Measurements from ENCODE around the gene CASP10. TPM values are rescaled to one million over a fixed set of nuclear protein-coding genes. Genes with fewer than 3 reads are reported as not detected.

Gene CASP10
- total and polyA plus RNA-seq, 2 of the 8 experiments (the other 6 are each of a cell fraction or from before 2014, with no cell fraction given) = 2.3 to 4.0 TPM

- FAIRE-seq (no peak), DNase-seq (ENCODE audit: low read depth in 1 of 2, low spot score in 2 of 2) (no peak)
- Histone ChIP-seq H3K36me3 (ENCODE audit: control insufficient read depth in 2 of 4, insufficient read depth in 4 of 4, low read length in 3 of 4) (no peaks in the 10 kb centered on the region), H3K23ac (ENCODE audit: insufficient read length) (no peak overlapping the region), H2BK15ac (ENCODE audit: low read length) (no peak overlapping the region), H3K4me1 (replicated peaks in 1 of 4; ENCODE audit: control insufficient read depth in 3 of 4, insufficient read depth in 4 of 4, low read length in 3 of 4) (peaks cover 0 to 6% (median 5%) of the 10 kb centered on the region in 4 experiments; a peak in 6 of 7 replicates), H3K9me3 (ENCODE audit: insufficient read depth in 2 of 2, low read depth in 1 of 2, low read length in 1 of 2) (no peaks in the 10 kb centered on the region), H3K56ac (replicated peaks; ENCODE audit: insufficient read length, low read depth, low read length) (no peak overlapping the region), H3K79me1 (ENCODE audit: low read depth, low read length) (no peaks in the 10 kb centered on the region), H3K14ac (ENCODE audit: insufficient read length) (no peak overlapping the region), H4K5ac (ENCODE audit: insufficient read length, low read depth, low read length) (no peak overlapping the region), H3K4ac (replicated peaks; ENCODE audit: insufficient read length, low read depth, low read length) (no peak overlapping the region), H2AK5ac (ENCODE audit: low read depth, low read length) (no peak overlapping the region), H3K18ac (ENCODE audit: extremely low read depth, low read length) (no peak overlapping the region), H4K20me1 (replicated peaks in 1 of 2; ENCODE audit: control insufficient read depth in 1 of 2, insufficient read depth in 2 of 2, low read length in 2 of 2) (no peaks in the 10 kb centered on the region), H3K27me3 (replicated peaks in 1 of 4; ENCODE audit: control insufficient read depth in 3 of 4, extremely low read depth in 1 of 4, insufficient read depth in 3 of 4, low read length in 3 of 4) (no peaks in the 10 kb centered on the region), H3K79me2 (ENCODE audit: control insufficient read depth in 1 of 2, insufficient read depth in 2 of 2, low read length in 2 of 2) (no peaks in the 10 kb centered on the region), H2BK5ac (ENCODE audit: low read depth, low read length) (no peak overlapping the region), H2AFZ (ENCODE audit: low read length) (no peak overlapping the region), H3K23me2 (ENCODE audit: low read depth, low read length) (no peaks in the 10 kb centered on the region), H2BK120ac (replicated peaks; ENCODE audit: low read depth, low read length) (no peak overlapping the region), H3K4me2 (ENCODE audit: insufficient read depth in 1 of 2, low read depth in 2 of 2, low read length in 2 of 2) (no peak overlapping the region), H3K27ac (ENCODE audit: low read depth, low read length) (no peak overlapping the region), H2BK12ac (ENCODE audit: low read depth, low read length) (no peak overlapping the region), H4K8ac (ENCODE audit: extremely low read depth, insufficient read depth, low read length) (no peak overlapping the region), H4K91ac (replicated peaks; ENCODE audit: insufficient read length, low read length) (no peak overlapping the region), H3K4me3 (ENCODE audit: extremely low read depth in 1 of 4, insufficient read depth in 2 of 4, low read depth in 3 of 4, low read length in 4 of 4) (no peak overlapping the region), H3K9ac (replicated peaks in 1 of 4; ENCODE audit: extremely low read depth in 1 of 4, low read depth in 3 of 4, low read length in 3 of 4) (no peak overlapping the region), H2BK20ac (ENCODE audit: low read length) (no peak overlapping the region)
- ChIA-PET POLR2A (ENCODE audit: partially characterized antibody) (no interaction called here), CTCF (ENCODE audit: partially characterized antibody) (interaction anchor here (0.9 to 2.0 kb wide), 2 partner anchors 31 to 101 kb away, joined by 3 to 5 read pairs; no protein-coding TSS in a partner anchor)
- WGBS, 2 experiments (ENCODE audit: extremely low coverage in 1 of 2, insufficient coverage in 1 of 2, insufficient read length in 1 of 2, insufficient replicate concordance in 2 of 2, low coverage in 1 of 2, low lambda C conversion rate in 2 of 2, missing lambda C conversion rate in 1 of 2) = 87% methylated on average over 6 of the region's 6 CpGs; no CpG with 5 or more reads in 1 of the 2 experiments
- TF ChIP-seq SIX5 (IDR thresholded peaks at IDR 0.05; ENCODE audit: low read depth, low read length) (no peak), ASH2L (IDR thresholded peaks at IDR 0.05; ENCODE audit: low read length) (no peak), TAF7 (optimal IDR thresholded peaks at IDR 0.05; ENCODE audit: borderline replicate concordance, low read depth, low read length) (no peak), CBX8 (IDR thresholded peaks at IDR 0.05; ENCODE audit: borderline replicate concordance, low read depth, low read length) (no peak), E2F6 (IDR thresholded peaks at IDR 0.05) (no peak), HDAC2 (IDR thresholded peaks at IDR 0.05; ENCODE audit: borderline replicate concordance in 1 of 2, low read depth in 2 of 2, low read length in 2 of 2) (no peak), KDM5A (IDR thresholded peaks at IDR 0.05; ENCODE audit: low read length) (no peak), MAX (IDR thresholded peaks at IDR 0.05) (no peak), BCL11A (IDR thresholded peaks at IDR 0.05; ENCODE audit: low read depth in 2 of 2, low read length in 2 of 2) (no peak), SRF (IDR thresholded peaks at IDR 0.05; ENCODE audit: low read depth, low read length) (no peak), RAD21 (IDR thresholded peaks at IDR 0.05 in 1 of 2, conservative IDR thresholded peaks at IDR 0.05 in 1 of 2; ENCODE audit: low read depth in 2 of 2, low read length in 2 of 2) (no peak), YY1 (IDR thresholded peaks at IDR 0.05; ENCODE audit: low read depth, low read length) (no peak), BRCA1 (IDR thresholded peaks at IDR 0.05; ENCODE audit: low read depth, low read length) (no peak)
Observed at GRCh38 chr2:201262718-201263117, 79.8 kb downstream of the CASP10 start.

Measured in H1 (cell line).